Measurements from ENCODE around the gene CDAN1.

The CDAN1 gene

GRCh38 chr15:42726114-42726513, 10.8 kb downstream of the CDAN1 start:
- Histone ChIP-seq H3K27me3 (ENCODE audit: insufficient read depth, low read length) (no peaks in the 10 kb centered on the region), H2AFZ (ENCODE audit: low read length, unreplicated experiment) (no peak overlapping the region), H3K4me1 (ENCODE audit: control insufficient read depth, insufficient read depth, low read length, unreplicated experiment) (no peaks in the 10 kb centered on the region), H3K36me3 (ENCODE audit: insufficient read depth, low read length) (no peaks in the 10 kb centered on the region), H3K4me3 (ENCODE audit: low read depth, low read length) (no peak overlapping the region), H3K79me2 (ENCODE audit: control insufficient read depth, insufficient read depth, low read length, unreplicated experiment) (no peaks in the 10 kb centered on the region), H3K27ac (ENCODE audit: low read depth, low read length) (no peak overlapping the region)

GRCh38 chr15:42725331-42725903, 11.5 kb downstream of the CDAN1 start:
- H3K27me3 ChIP-seq (ENCODE audit: insufficient read depth, low read length) = no peaks in the 10 kb centered on the region
- H3K4me1 ChIP-seq (ENCODE audit: control insufficient read depth, insufficient read depth, low read length, unreplicated experiment) = no peaks in the 10 kb centered on the region
- no peak overlapping the region for H2AFZ ChIP-seq (ENCODE audit: low read length, unreplicated experiment)
- no peaks in the 10 kb centered on the region for H3K79me2 ChIP-seq (ENCODE audit: control insufficient read depth, insufficient read depth, low read length, unreplicated experiment)
- 0 out of 2 replicates have a peak, but pooled peaks cover 3% of the 10 kb centered on the region for H3K36me3 ChIP-seq (ENCODE audit: insufficient read depth, low read length)
- no peak overlapping the region for H3K4me3 ChIP-seq (ENCODE audit: low read depth, low read length)
- no peak overlapping the region for H3K27ac ChIP-seq (ENCODE audit: low read depth, low read length)

- no peak overlapping the region for H2AFZ ChIP-seq (ENCODE audit: low read length, unreplicated experiment)
- no peak overlapping the region for H3K4me3 ChIP-seq (ENCODE audit: low read depth, low read length)
- H3K27me3 ChIP-seq (ENCODE audit: insufficient read depth, low read length) = no peaks in the 10 kb centered on the region
- H3K79me2 ChIP-seq (ENCODE audit: control insufficient read depth, insufficient read depth, low read length, unreplicated experiment) = no peaks in the 10 kb centered on the region
- H3K27ac ChIP-seq (ENCODE audit: low read depth, low read length) = no peak overlapping the region
- H3K4me1 ChIP-seq (ENCODE audit: control insufficient read depth, insufficient read depth, low read length, unreplicated experiment) = no peaks in the 10 kb centered on the region
- peaks cover 8% of the 10 kb centered on the region; the same call in 1 of the 2 replicates for H3K36me3 ChIP-seq (ENCODE audit: insufficient read depth, low read length)
These were observed 12.7 kb downstream of the CDAN1 start for GRCh38 chr15:42724276-42724675.

- Histone ChIP-seq H3K27ac (ENCODE audit: low read depth, low read length) (no peak overlapping the region), H3K4me1 (ENCODE audit: control insufficient read depth, insufficient read depth, low read length, unreplicated experiment) (no peaks in the 10 kb centered on the region), H3K4me3 (ENCODE audit: low read depth, low read length) (no peak overlapping the region), H3K79me2 (ENCODE audit: control insufficient read depth, insufficient read depth, low read length, unreplicated experiment) (no peaks in the 10 kb centered on the region), H3K36me3 (ENCODE audit: insufficient read depth, low read length) (peaks cover 8% of the 10 kb centered on the region; the same call in 1 of the 2 replicates), H2AFZ (ENCODE audit: low read length, unreplicated experiment) (no peak overlapping the region), H3K27me3 (ENCODE audit: insufficient read depth, low read length) (no peaks in the 10 kb centered on the region)
These were observed 13.9 kb downstream of the CDAN1 start for GRCh38 chr15:42723068-42723467.

GRCh38 chr15:42721916-42722315, 15.0 kb downstream of the CDAN1 start:
- H3K27ac ChIP-seq (ENCODE audit: low read depth, low read length) = no peak overlapping the region
- H3K4me1 ChIP-seq (ENCODE audit: control insufficient read depth, insufficient read depth, low read length, unreplicated experiment) = no peaks in the 10 kb centered on the region
- H3K79me2 ChIP-seq (ENCODE audit: control insufficient read depth, insufficient read depth, low read length, unreplicated experiment) = no peaks in the 10 kb centered on the region
- no peak overlapping the region for H3K4me3 ChIP-seq (ENCODE audit: low read depth, low read length)
- H3K36me3 ChIP-seq (ENCODE audit: insufficient read depth, low read length) = peaks cover 8% of the 10 kb centered on the region; the same call in 1 of the 2 replicates
- H3K27me3 ChIP-seq (ENCODE audit: insufficient read depth, low read length) = no peaks in the 10 kb centered on the region
- H2AFZ ChIP-seq (ENCODE audit: low read length, unreplicated experiment) = no peak overlapping the region

GRCh38 chr15:42721016-42721415, 15.9 kb downstream of the CDAN1 start:
- no peak overlapping the region for H2AFZ ChIP-seq (ENCODE audit: low read length, unreplicated experiment)
- no peaks in the 10 kb centered on the region for H3K27me3 ChIP-seq (ENCODE audit: insufficient read depth, low read length)
- H3K79me2 ChIP-seq (ENCODE audit: control insufficient read depth, insufficient read depth, low read length, unreplicated experiment) = no peaks in the 10 kb centered on the region
- peaks cover 4% of the 10 kb centered on the region for H3K4me1 ChIP-seq (ENCODE audit: control insufficient read depth, insufficient read depth, low read length, unreplicated experiment)
- no peak overlapping the region for H3K27ac ChIP-seq (ENCODE audit: low read depth, low read length)
- peaks cover 8% of the 10 kb centered on the region; the same call in 1 of the 2 replicates for H3K36me3 ChIP-seq (ENCODE audit: insufficient read depth, low read length)
- no peak overlapping the region for H3K4me3 ChIP-seq (ENCODE audit: low read depth, low read length)

- no peak overlapping the region for H2AFZ ChIP-seq (ENCODE audit: low read length, unreplicated experiment)
- H3K4me3 ChIP-seq (ENCODE audit: low read depth, low read length) = no peak overlapping the region
- H3K4me1 ChIP-seq (ENCODE audit: control insufficient read depth, insufficient read depth, low read length, unreplicated experiment) = peaks cover 4% of the 10 kb centered on the region
- H3K27ac ChIP-seq (ENCODE audit: low read depth, low read length) = no peak overlapping the region
- H3K79me2 ChIP-seq (ENCODE audit: control insufficient read depth, insufficient read depth, low read length, unreplicated experiment) = no peaks in the 10 kb centered on the region
- no peaks in the 10 kb centered on the region for H3K27me3 ChIP-seq (ENCODE audit: insufficient read depth, low read length)
- peaks cover 8% of the 10 kb centered on the region; the same call in 1 of the 2 replicates for H3K36me3 ChIP-seq (ENCODE audit: insufficient read depth, low read length)
These were observed 16.9 kb downstream of the CDAN1 start for GRCh38 chr15:42720071-42720470.

GRCh38 chr15:42719043-42719442, 17.9 kb downstream of the CDAN1 start:
- H2AFZ ChIP-seq (ENCODE audit: low read length, unreplicated experiment) = no peak overlapping the region
- no peaks in the 10 kb centered on the region for H3K27me3 ChIP-seq (ENCODE audit: insufficient read depth, low read length)
- H3K79me2 ChIP-seq (ENCODE audit: control insufficient read depth, insufficient read depth, low read length, unreplicated experiment) = no peaks in the 10 kb centered on the region
- no peak overlapping the region for H3K4me3 ChIP-seq (ENCODE audit: low read depth, low read length)
- peaks cover 8% of the 10 kb centered on the region; the same call in 1 of the 2 replicates for H3K36me3 ChIP-seq (ENCODE audit: insufficient read depth, low read length)
- peaks cover 4% of the 10 kb centered on the region for H3K4me1 ChIP-seq (ENCODE audit: control insufficient read depth, insufficient read depth, low read length, unreplicated experiment)
- no peak overlapping the region for H3K27ac ChIP-seq (ENCODE audit: low read depth, low read length)

- H3K27me3 ChIP-seq (ENCODE audit: insufficient read depth, low read length) = no peaks in the 10 kb centered on the region
- H2AFZ ChIP-seq (ENCODE audit: low read length, unreplicated experiment) = no peak overlapping the region
- H3K4me3 ChIP-seq (ENCODE audit: low read depth, low read length) = no peak overlapping the region
- H3K36me3 ChIP-seq (ENCODE audit: insufficient read depth, low read length) = peaks cover 8% of the 10 kb centered on the region; the same call in 1 of the 2 replicates
- no peak overlapping the region for H3K27ac ChIP-seq (ENCODE audit: low read depth, low read length)
- no peaks in the 10 kb centered on the region for H3K79me2 ChIP-seq (ENCODE audit: control insufficient read depth, insufficient read depth, low read length, unreplicated experiment)
- peaks cover 4% of the 10 kb centered on the region for H3K4me1 ChIP-seq (ENCODE audit: control insufficient read depth, insufficient read depth, low read length, unreplicated experiment)
These were observed 20.3 kb downstream of the CDAN1 start for GRCh38 chr15:42716626-42717025.

- Histone ChIP-seq H2AFZ (ENCODE audit: low read length, unreplicated experiment) (no peak overlapping the region), H3K36me3 (ENCODE audit: insufficient read depth, low read length) (peaks cover 8% of the 10 kb centered on the region; the same call in 1 of the 2 replicates), H3K27ac (ENCODE audit: low read depth, low read length) (no peak overlapping the region), H3K4me1 (ENCODE audit: control insufficient read depth, insufficient read depth, low read length, unreplicated experiment) (peaks cover 4% of the 10 kb centered on the region), H3K79me2 (ENCODE audit: control insufficient read depth, insufficient read depth, low read length, unreplicated experiment) (no peaks in the 10 kb centered on the region), H3K27me3 (ENCODE audit: insufficient read depth, low read length) (no peaks in the 10 kb centered on the region), H3K4me3 (ENCODE audit: low read depth, low read length) (no peak overlapping the region)
These were observed 20.8 kb downstream of the CDAN1 start for GRCh38 chr15:42716125-42716524.

GRCh38 chr15:42712584-42712983, 24.3 kb downstream of the CDAN1 start:
- H3K79me2 ChIP-seq (ENCODE audit: control insufficient read depth, insufficient read depth, low read length, unreplicated experiment) = no peaks in the 10 kb centered on the region
- no peak overlapping the region for H2AFZ ChIP-seq (ENCODE audit: low read length, unreplicated experiment)
- H3K27me3 ChIP-seq (ENCODE audit: insufficient read depth, low read length) = no peaks in the 10 kb centered on the region
- H3K36me3 ChIP-seq (ENCODE audit: insufficient read depth, low read length) = no peaks in the 10 kb centered on the region
- H3K4me3 ChIP-seq (ENCODE audit: low read depth, low read length) = no peak overlapping the region
- no peak overlapping the region for H3K27ac ChIP-seq (ENCODE audit: low read depth, low read length)
- peaks cover 4% of the 10 kb centered on the region for H3K4me1 ChIP-seq (ENCODE audit: control insufficient read depth, insufficient read depth, low read length, unreplicated experiment)

Data from ACC112 (cell line).